ENCODE results near the gene HSFX3.
A peak's percentile ranks its signal among the peaks of the same experiment; 100 is the strongest.
"Not testable (repeated sequence)": the region's sequence is repeated elsewhere in the genome, so short reads cannot be mapped to it uniquely, and the experiment has no call there.

HSFX3 gene

GRCh38 chrX:149541521-149542047, 8.1 kb downstream of the HSFX3 start:
- no peak for DNase-seq

- DNase-seq = no peak
Observed at GRCh38 chrX:149540621-149541520, 8.9 kb downstream of the HSFX3 start, which contains the start of gene EOLA1. Gene EOLA1 (plus strand): TSS chrX:149541012. CDS start chrX:149545631, 4,619 bp downstream.

- peak; percentile 96 for DNase-seq
Observed at GRCh38 chrX:149540131-149540620, 9.5 kb downstream of the HSFX3 start.

GRCh38 chrX:149539283-149540130, 10.2 kb downstream of the HSFX3 start:
- peak; percentile 93 for DNase-seq

- not testable (repeated sequence) for DNase-seq
Observed at GRCh38 chrX:149537474-149537873, 12.2 kb downstream of the HSFX3 start.

- not testable (repeated sequence) for DNase-seq
Observed at GRCh38 chrX:149534926-149535602, 14.7 kb downstream of the HSFX3 start.

GRCh38 chrX:149533999-149534398, 15.7 kb downstream of the HSFX3 start:
- DNase-seq = not testable (repeated sequence)

- DNase-seq = not testable (repeated sequence)
Observed at GRCh38 chrX:149532868-149533267, 16.9 kb downstream of the HSFX3 start.

- no peak for DNase-seq
Observed at GRCh38 chrX:149531599-149531998, 18.1 kb downstream of the HSFX3 start.

- DNase-seq = no peak
Observed at GRCh38 chrX:149528381-149528780, 21.3 kb downstream of the HSFX3 start.

GRCh38 chrX:149527705-149528104, 22.0 kb downstream of the HSFX3 start:
- no peak for DNase-seq

- DNase-seq = not testable (repeated sequence)
Observed at GRCh38 chrX:149526318-149527033, 23.2 kb downstream of the HSFX3 start.

- not testable (repeated sequence) for DNase-seq
Observed at GRCh38 chrX:149525903-149526302, 23.8 kb downstream of the HSFX3 start.

GRCh38 chrX:149525389-149525788, 24.3 kb downstream of the HSFX3 start:
- DNase-seq = not testable (repeated sequence)

GRCh38 chrX:149522916-149523315, 26.8 kb downstream of the HSFX3 start:
- DNase-seq = no peak

- DNase-seq = no peak
Observed at GRCh38 chrX:149521438-149521837, 28.3 kb downstream of the HSFX3 start.

- DNase-seq = not testable (repeated sequence)
Observed at GRCh38 chrX:149520636-149521277, 29.0 kb downstream of the HSFX3 start.

- DNase-seq = no peak
Observed at GRCh38 chrX:149518236-149518635, 31.5 kb downstream of the HSFX3 start.

- no peak for DNase-seq
Observed at GRCh38 chrX:149517308-149517707, 32.4 kb downstream of the HSFX3 start.

- DNase-seq = no peak
Observed at GRCh38 chrX:149516604-149517003, 33.1 kb downstream of the HSFX3 start.

GRCh38 chrX:149515954-149516602, 33.6 kb downstream of the HSFX3 start:
- DNase-seq = no peak
